Uterus (tissue), 2 donors: Measurements from ENCODE around the gene KCTD1.

Source experiments
- CTCF ChIP-seq, 4 experiments: fragments of 200-600 bp in 2 of 4; fragments of 450-650 bp in 2 of 4; sonication (generic) in 2 of 4; IDR thresholded peaks; one replicate each; pipeline ENCODE4 v1.5.1; 2016 to 2019; ENCODE audit warnings: antibody characterized with exemption in 4 of 4, mild to moderate bottlenecking in 2 of 4, moderate library complexity in 1 of 4
- POLR2A ChIP-seq, 2 donors: fragments of 450-650 bp; IDR thresholded peaks; one replicate each; pipeline ENCODE4 v1.6.1; 2016; ENCODE audit warnings: antibody characterized with exemption in 2 of 2, mild to moderate bottlenecking in 1 of 2, moderate library complexity in 1 of 2

- TF ChIP-seq CTCF (IDR thresholded peaks at IDR 0.05): no peak
- TF ChIP-seq POLR2A (IDR thresholded peaks at IDR 0.05): no peak
Observed at GRCh38 chr18:26480897-26481795, 67.2 kb downstream of the KCTD1 start.
